ENCODE results near the gene FRMD4A. TPM values are rescaled to one million over a fixed set of nuclear protein-coding genes. Genes with fewer than 3 reads are reported as not detected.
A peak's percentile ranks its signal among the peaks of the same experiment; 100 is the strongest.

Gene FRMD4A
- total RNA-seq, 1 donor from 2014 or later = 20.2 TPM

- Histone ChIP-seq H4K20me1 (ENCODE audit: low read depth) (no peaks in the 10 kb centered on the region), H3K27me3 (no peaks in the 10 kb centered on the region)
These were observed 660.4 kb downstream of the FRMD4A start for GRCh38 chr10:13670311-13670710.

DNA sequence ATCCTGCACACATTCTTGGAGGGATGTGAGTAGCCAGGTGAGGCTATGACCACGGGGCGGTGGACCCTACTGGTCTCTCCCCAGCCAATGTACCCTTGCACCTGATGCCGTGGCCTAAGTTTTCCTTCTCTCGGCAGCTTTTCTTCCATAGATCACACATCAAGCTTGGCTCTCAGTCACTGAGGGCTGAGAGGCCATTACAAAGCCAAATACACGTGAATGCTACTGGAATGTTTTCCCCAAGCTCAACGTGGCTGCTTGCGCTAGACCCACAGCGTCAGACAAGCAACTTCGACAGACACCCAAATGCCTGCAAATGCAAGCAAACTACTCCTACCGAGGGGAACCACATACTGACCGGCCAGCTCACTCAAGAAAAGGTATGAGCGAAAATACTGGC, 660.8 kb downstream of the FRMD4A start:
- H3K9me3 Mint-ChIP-seq = no peaks in the 10 kb centered on the region
- H3K4me1 Mint-ChIP-seq = peaks cover 43% of the 10 kb centered on the region
- peaks cover 44% of the 10 kb centered on the region for H3K36me3 Mint-ChIP-seq
- H3K4me2 ChIP-seq = peak overlapping the region; percentile 29
- H3K79me2 ChIP-seq (ENCODE audit: low read depth) = no peaks in the 10 kb centered on the region
- no peaks in the 10 kb centered on the region for H3K27me3 ChIP-seq
- no peaks in the 10 kb centered on the region for H3K36me3 ChIP-seq
- H3K27ac ChIP-seq = no peak overlapping the region
- no peak overlapping the region for H3K9ac ChIP-seq
- H2AFZ ChIP-seq (replicated peaks) = no peak overlapping the region
- H3F3A ChIP-seq (ENCODE audit: low read depth) = peaks cover 25% of the 10 kb centered on the region
- DNase-seq (ENCODE audit: low spot score) = no peak
- no peaks in the 10 kb centered on the region for H4K20me1 ChIP-seq (ENCODE audit: low read depth)
- TF ChIP-seq EZH2 (IDR thresholded peaks at IDR 0.05) = no peak
- TF ChIP-seq EZH2phosphoT487 (IDR thresholded peaks at IDR 0.05) = no peak
- TF ChIP-seq, protein P1, sequence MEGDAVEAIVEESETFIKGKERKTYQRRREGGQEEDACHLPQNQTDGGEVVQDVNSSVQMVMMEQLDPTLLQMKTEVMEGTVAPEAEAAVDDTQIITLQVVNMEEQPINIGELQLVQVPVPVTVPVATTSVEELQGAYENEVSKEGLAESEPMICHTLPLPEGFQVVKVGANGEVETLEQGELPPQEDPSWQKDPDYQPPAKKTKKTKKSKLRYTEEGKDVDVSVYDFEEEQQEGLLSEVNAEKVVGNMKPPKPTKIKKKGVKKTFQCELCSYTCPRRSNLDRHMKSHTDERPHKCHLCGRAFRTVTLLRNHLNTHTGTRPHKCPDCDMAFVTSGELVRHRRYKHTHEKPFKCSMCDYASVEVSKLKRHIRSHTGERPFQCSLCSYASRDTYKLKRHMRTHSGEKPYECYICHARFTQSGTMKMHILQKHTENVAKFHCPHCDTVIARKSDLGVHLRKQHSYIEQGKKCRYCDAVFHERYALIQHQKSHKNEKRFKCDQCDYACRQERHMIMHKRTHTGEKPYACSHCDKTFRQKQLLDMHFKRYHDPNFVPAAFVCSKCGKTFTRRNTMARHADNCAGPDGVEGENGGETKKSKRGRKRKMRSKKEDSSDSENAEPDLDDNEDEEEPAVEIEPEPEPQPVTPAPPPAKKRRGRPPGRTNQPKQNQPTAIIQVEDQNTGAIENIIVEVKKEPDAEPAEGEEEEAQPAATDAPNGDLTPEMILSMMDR (IDR thresholded peaks at IDR 0.05) = no peak
- H3K9me3 ChIP-seq (ENCODE audit: low read depth) = no peaks in the 10 kb centered on the region
- H3K4me1 ChIP-seq = peaks cover 47% of the 10 kb centered on the region
- peaks cover 4% of the 10 kb centered on the region for H3K27me3 Mint-ChIP-seq (ENCODE audit: insufficient read depth, low read depth)
- peak overlapping the region; percentile 94 for H3K27ac Mint-ChIP-seq
- H3K4me3 Mint-ChIP-seq = no peak overlapping the region
- no peak overlapping the region for H3K4me3 ChIP-seq

More at GRCh38 chr10:13670311-13670710, 660.4 kb downstream of the FRMD4A start:
- Histone ChIP-seq H3K79me2 (ENCODE audit: low read depth) (no peaks in the 10 kb centered on the region), H3F3A (ENCODE audit: low read depth) (peaks cover 25% of the 10 kb centered on the region), H3K4me1 (peaks cover 50% of the 10 kb centered on the region), H2AFZ (replicated peaks) (no peak overlapping the region), H3K9ac (no peak overlapping the region), H3K36me3 (no peaks in the 10 kb centered on the region), H3K27ac (no peak overlapping the region), H3K4me3 (no peak overlapping the region), H3K4me2 (peak overlapping the region; percentile 29), H3K9me3 (ENCODE audit: low read depth) (no peaks in the 10 kb centered on the region)
- Mint-ChIP-seq H3K4me1 (peaks cover 46% of the 10 kb centered on the region), H3K27me3 (ENCODE audit: insufficient read depth, low read depth) (peaks cover 4% of the 10 kb centered on the region), H3K27ac (peak overlapping the region; percentile 94), H3K9me3 (no peaks in the 10 kb centered on the region), H3K4me3 (no peak overlapping the region), H3K36me3 (peaks cover 40% of the 10 kb centered on the region)
- DNase-seq (ENCODE audit: low spot score) = peak; percentile 52
- TF ChIP-seq, protein P1 (IDR thresholded peaks at IDR 0.05) = no peak
- no peak for TF ChIP-seq EZH2phosphoT487 (IDR thresholded peaks at IDR 0.05)
- TF ChIP-seq EZH2 (IDR thresholded peaks at IDR 0.05) = no peak

GRCh38 chr10:13669182-13669855, 661.4 kb downstream of the FRMD4A start:
- Histone ChIP-seq H4K20me1 (ENCODE audit: low read depth) (no peaks in the 10 kb centered on the region), H3K4me3 (no peak overlapping the region), H3K4me2 (no peak overlapping the region), H3K4me1 (peaks cover 43% of the 10 kb centered on the region), H3K9ac (no peak overlapping the region), H2AFZ (replicated peaks) (no peak overlapping the region), H3K79me2 (ENCODE audit: low read depth) (no peaks in the 10 kb centered on the region), H3K27me3 (no peaks in the 10 kb centered on the region), H3F3A (ENCODE audit: low read depth) (peaks cover 25% of the 10 kb centered on the region), H3K9me3 (ENCODE audit: low read depth) (no peaks in the 10 kb centered on the region), H3K36me3 (no peaks in the 10 kb centered on the region), H3K27ac (no peak overlapping the region)
- Mint-ChIP-seq H3K27ac (no peak overlapping the region), H3K4me1 (peaks cover 38% of the 10 kb centered on the region), H3K36me3 (peaks cover 40% of the 10 kb centered on the region), H3K4me3 (no peak overlapping the region), H3K27me3 (ENCODE audit: insufficient read depth, low read depth) (peaks cover 4% of the 10 kb centered on the region), H3K9me3 (no peaks in the 10 kb centered on the region)
- TF ChIP-seq EZH2 (IDR thresholded peaks at IDR 0.05) (no peak), EZH2phosphoT487 (IDR thresholded peaks at IDR 0.05) (no peak)
- TF ChIP-seq, protein P1 (IDR thresholded peaks at IDR 0.05) = no peak
- DNase-seq (ENCODE audit: low spot score) = no peak

Measured in neural progenitor cell (in vitro differentiated cells).